Activated CD4-positive, alpha-beta T cell treated with anti-CD3 and anti-CD28 coated beads for 48 hours (primary cell): Measurements from ENCODE around the gene PXK.
A peak's percentile ranks its signal among the peaks of the same experiment; 100 is the strongest.
"Not testable (repeated sequence)": the region's sequence is repeated elsewhere in the genome, so short reads cannot be mapped to it uniquely, and the experiment has no call there.

Experiments used
- DNase-seq: peaks from one replicate; pipeline ENCODE4 v3.0.0-alpha.2; 2020

Gene PXK

GRCh38 chr3:58323529-58324390, 8.9 kb upstream of the PXK start:
- peak; percentile 18 for DNase-seq

- no peak for DNase-seq
Measured at GRCh38 chr3:58324391-58325390, 8.0 kb upstream of the PXK start.

GRCh38 chr3:58325525-58325992, 7.1 kb upstream of the PXK start:
- no peak for DNase-seq

GRCh38 chr3:58326267-58326900, 6.3 kb upstream of the PXK start:
- no peak for DNase-seq

GRCh38 chr3:58329150-58329921, 3.4 kb upstream of the PXK start:
- DNase-seq: no peak

GRCh38 chr3:58329922-58330413, 2.7 kb upstream of the PXK start:
- no peak for DNase-seq

GRCh38 chr3:58331593-58332152, 1.0 kb upstream of the PXK start:
- DNase-seq: no peak

- peak; percentile 41 for DNase-seq
Measured at GRCh38 chr3:58333206-58334012, 717 bp downstream of the PXK start.

GRCh38 chr3:58334013-58334321, 1.3 kb downstream of the PXK start:
- no peak for DNase-seq

- no peak for DNase-seq
Measured at GRCh38 chr3:58334506-58334884, 1.8 kb downstream of the PXK start.

GRCh38 chr3:58335652-58335947, 2.9 kb downstream of the PXK start:
- DNase-seq: no peak

- DNase-seq: no peak
Measured at GRCh38 chr3:58336135-58336882, 3.6 kb downstream of the PXK start.

GRCh38 chr3:58337190-58337589, 4.5 kb downstream of the PXK start:
- no peak for DNase-seq

- DNase-seq: not testable (repeated sequence)
Measured at GRCh38 chr3:58339146-58339545, 6.5 kb downstream of the PXK start.

GRCh38 chr3:58340594-58341244, 8.0 kb downstream of the PXK start:
- no peak for DNase-seq

- no peak for DNase-seq
Measured at GRCh38 chr3:58341376-58341775, 8.7 kb downstream of the PXK start.

- no peak for DNase-seq
Measured at GRCh38 chr3:58342676-58343075, 10.0 kb downstream of the PXK start.

GRCh38 chr3:58345457-58345856, 12.8 kb downstream of the PXK start:
- DNase-seq: no peak

- no peak for DNase-seq
Measured at GRCh38 chr3:58346368-58346767, 13.7 kb downstream of the PXK start.

- no peak for DNase-seq
Measured at GRCh38 chr3:58347984-58348383, 15.3 kb downstream of the PXK start.
